GM21447 (cell line): ENCODE data around the gene PIGT.

Experiments used
- ATAC-seq: cut with Tn5 transposase; IDR thresholded peaks from one replicate; pipeline ENCODE4 v1.9.1; 2021; ENCODE audit not compliant: unreplicated experiment

Gene PIGT

GRCh38 chr20:45427236-45428149, 11.6 kb downstream of the PIGT start:
- ATAC-seq, result no peak

- no peak for ATAC-seq
Observed at GRCh38 chr20:45429618-45430017, 13.7 kb downstream of the PIGT start.

GRCh38 chr20:45432294-45432693, 16.4 kb downstream of the PIGT start:
- peak; percentile 80 for ATAC-seq

DNA sequence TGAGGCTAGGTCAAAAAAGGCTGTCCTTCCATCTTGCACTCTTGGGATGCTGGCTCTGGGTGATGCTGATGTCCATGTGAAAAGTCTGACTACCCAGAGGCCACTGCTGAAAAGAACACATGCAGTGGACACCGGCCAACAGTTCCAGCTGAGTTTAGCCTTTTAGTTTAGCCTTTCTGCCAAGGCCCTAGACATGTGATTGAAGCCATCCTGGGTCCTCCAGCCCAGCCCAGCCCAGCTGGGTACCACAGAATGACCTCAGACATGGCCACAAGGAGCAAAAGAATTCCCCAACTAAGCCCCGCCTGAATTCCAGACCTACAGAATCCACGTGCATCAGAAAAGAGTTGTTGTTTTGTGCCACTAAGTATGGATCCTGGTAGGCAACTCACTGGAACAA, 17.4 kb downstream of the PIGT start:
- no peak for ATAC-seq

DNA sequence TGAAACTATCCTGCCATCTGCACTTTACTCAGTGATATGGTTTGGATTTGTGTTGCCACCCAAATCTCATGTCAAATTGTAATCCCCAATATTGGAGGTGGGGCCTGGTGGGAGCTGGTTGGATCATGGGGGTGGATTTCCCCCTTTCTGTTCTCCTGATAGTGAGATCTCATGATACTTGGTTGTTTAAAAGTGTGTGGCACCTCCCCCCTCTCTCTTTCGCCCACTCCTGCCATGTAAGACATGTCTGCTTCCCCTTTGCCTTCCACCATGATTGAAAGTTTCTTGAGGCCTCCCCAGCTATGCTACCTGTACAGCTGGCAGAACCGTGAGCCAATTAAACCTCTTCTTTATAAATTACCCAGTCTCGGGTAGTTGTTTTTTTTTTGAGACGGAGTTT, 18.0 kb downstream of the PIGT start:
- ATAC-seq, result no peak

DNA sequence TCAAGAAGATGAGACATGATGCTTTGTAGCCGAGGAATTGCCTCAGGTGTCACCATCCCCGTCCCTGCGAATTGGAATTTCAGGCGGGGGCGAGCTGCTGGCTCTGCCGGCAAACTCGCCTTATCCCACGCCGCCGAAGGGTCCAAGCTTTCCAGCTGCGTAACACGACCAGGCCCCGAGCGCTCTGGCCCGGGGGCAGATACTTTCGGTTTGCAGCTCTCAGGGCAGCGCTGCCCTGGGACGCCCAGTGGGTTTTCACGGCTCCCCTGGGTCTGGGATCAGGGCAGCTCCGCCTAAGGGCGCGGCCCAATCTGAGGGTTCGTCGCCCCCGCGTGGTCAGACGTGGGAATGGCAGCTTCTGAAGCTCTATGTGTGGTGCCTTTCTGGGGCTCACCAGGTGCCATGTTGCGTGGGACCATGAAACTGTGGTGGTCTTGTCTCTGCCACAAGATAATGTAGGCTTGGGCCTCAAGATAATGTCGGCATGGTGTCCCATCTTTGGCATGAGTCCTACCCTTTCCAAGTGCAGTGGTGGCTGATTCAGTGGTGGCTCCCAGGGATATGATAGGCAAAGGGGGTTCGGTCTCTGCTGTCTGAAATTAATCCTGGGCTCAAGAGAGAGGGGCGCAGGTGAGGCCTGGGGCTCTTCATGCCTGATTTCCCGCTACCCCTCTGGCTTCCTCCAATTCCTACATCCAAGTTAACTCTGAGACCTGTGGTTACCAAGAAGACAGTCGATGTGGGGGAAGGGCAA, 21.0 kb downstream of the PIGT start:
- ATAC-seq, result peak; percentile 61

DNA sequence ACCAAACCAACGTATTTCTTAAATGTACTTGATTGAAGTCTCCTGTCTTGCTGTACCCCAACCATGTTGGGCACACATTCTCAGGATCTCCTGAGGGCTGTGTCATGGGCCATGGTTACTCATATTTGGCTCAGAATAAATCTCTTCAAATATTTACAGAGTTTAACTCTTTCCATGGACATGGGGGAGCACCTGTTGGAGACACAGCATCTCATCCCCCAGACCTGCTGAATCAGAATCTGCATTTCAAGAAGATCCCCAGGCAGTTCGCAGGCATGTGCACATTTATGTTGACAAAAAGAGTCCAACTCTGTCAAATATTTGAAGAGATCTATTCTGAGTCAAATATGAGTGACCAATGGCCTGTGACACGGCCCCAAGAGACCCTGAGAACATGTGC, 24.5 kb downstream of the PIGT start:
- ATAC-seq, result no peak

DNA sequence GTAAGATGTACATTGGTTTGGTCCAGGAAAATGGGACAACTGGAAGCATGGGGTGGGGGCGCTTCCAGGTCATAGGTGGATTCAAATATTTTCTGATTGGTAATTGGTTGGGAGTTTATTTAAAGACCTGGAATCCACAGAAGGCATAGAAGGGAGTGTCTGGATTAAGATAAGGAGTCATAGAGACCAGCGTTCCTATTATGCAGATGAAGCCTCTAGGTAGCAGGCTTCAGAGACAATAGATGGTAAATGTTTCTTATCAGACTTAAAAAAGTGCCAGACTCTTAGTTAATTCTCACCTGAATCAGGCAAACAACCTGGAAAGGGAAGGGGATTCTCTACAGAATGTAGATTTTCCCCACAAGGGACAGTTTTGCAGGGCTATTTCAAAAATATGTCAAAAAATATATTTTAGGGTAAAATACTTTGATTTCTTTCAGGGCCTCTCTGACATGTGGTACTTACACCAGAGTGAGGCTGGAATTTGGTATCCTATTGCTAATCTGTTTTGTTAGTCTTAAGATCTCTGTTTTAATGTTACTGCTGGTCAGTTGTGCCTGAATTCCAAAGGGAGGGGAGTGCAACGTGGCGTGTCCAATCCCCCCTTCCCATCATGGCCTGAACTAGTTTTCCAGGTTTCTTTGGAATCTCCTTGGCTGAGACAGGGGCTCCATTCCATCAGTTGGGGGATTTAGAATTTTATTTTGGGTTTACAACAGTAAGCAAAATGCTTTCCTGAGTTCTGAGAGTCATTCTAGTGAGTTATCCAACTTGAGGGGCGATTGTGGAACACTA, 25.1 kb downstream of the PIGT start:
- ATAC-seq, result no peak

DNA sequence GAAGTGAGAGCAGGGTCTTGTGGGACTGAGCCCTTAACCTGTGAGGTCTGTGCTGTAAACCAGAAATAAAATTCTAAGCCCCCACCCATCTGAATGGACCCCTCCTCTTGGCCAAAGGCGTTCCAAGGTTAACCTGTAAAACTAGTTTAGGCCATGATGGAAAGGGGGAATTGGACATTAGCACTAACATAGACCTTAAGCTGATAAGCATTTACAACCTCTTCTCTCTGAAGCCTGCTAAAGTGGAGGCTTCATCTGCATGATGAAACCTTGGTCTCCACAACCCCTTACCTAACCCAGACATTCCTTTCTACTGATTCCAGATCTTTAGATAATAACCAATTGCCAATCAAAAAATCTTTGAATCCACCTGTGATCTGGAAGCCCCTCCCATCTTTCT, 25.8 kb downstream of the PIGT start:
- ATAC-seq, result no peak

- ATAC-seq, result no peak
Observed at GRCh38 chr20:45444050-45444449, 28.1 kb downstream of the PIGT start.

DNA sequence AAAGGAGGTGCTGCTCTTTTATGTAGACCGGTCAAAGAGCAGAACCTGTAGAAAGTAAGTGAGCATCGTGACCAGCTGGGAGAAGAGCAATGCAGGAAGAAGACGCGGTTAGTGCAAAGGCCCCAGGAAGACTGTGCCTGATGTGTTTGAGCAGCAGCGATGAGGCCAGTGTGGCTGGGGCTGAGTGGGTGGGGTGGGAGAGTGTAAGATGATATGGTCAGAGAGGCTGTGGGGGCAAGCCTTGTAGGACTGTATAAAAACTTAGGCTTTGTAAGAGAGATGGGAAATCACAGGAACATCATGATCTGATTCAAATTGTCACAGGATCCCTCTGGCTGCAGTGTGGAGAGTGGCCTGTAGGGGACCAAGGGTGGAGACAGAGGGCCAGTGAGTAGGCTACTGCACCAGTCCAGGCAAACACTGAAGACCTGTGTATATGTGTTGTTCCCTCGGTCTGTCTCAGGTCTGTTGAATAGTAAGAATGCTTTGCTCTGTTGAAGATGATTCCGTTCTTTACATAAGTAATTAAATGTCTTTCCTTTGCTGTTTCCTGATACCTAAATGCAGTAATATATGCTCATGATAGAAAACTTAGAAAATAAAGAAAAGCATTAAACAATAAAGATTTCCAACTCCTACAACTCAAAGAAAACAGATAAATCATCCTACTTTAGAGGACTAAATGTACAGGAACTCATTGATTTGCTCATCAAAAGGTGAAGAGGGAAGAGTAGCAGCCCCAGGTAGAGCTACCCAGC, 30.0 kb downstream of the PIGT start:
- ATAC-seq, result no peak

DNA sequence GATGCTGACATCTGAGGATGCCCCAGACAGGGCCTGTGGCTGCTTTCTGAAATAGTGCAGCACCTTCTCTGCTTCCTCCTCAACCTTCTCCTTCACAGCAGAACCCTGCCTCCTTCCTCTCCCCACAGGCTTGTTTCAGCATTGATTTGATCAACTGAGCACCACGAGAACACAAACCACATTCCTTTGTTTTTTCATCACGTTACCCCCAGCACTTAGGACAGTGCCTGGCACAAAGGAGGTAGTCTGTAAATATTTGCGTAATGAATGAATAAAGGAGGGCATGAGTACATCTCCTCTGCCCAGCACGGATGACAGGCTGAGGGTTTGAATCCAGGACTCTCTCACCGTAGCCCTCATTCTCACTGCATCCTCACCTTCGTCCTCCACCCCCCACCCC, 32.3 kb downstream of the PIGT start:
- ATAC-seq, result no peak

DNA sequence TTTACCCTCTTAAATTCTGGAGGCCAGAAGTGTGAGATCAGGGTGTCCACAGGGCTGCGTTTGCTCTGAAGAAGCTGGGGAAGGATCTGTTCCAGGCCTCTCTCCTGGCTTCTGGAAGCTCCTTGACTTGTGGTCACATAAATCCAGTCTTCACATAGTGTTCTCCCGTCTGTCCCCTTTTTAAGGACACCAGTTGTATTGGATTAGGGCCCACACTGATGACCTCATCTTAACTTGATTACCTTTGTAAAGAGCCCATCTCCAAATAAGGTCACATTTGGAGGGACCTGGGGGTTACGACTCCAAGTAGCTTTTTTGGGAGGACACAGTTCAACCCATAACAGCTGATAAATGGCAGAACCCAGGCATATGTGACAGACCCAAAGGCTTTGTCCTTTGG, 33.6 kb downstream of the PIGT start:
- ATAC-seq, result no peak

DNA sequence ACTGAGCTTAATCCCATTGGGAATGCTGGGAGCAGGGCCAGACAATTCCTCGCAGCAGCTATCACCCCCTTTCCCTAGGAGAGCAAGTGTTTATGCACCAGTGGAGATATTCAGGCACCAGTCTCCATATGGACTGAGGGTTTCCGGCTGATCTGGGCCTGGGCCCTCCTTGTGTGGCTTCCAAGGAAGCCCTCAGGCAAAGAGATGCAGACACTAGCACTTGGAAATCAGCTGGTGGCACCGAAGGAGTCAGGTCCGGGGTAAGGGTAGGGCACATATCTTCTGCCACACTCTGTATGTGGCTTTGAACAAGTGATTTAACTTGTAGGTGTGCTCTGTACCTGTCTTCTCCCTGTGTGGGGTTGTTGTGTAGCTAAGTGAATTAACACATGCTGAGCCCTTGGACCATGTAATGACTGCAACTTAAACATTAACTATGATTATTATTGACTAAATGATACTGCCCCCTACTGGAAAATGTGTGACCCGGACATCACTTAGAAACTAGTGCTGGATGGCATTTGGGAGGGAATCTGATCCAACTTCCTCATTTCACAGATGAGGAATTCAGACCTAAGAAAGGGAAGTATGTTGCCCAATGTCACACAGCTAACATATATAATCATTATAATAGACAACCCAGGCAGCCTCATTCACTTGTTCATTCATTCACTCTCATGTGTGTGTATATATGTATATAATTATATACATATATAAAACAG, 34.3 kb downstream of the PIGT start:
- no peak for ATAC-seq

DNA sequence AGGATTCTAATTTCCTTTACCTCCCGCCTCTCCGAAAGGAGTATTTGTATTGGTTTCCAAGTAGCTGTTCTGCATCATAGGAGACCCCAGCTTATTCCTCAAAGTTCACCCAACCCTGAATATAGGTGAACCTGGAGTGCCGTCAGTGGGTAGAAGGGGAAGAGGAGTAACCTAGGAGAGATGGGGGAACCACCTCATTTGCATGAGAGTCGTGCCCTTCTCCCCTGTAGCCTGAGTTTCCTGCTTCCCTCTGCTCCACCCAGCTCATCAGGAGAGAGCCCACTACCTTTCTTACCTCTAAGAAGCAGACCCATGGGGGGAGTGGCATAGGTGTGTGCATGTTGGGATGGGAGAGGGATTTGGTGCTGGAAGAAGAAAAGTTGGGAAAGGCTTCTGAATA, 36.3 kb downstream of the PIGT start:
- ATAC-seq, result no peak

- ATAC-seq, result no peak
Observed at GRCh38 chr20:45452772-45453691, 37.1 kb downstream of the PIGT start.

DNA sequence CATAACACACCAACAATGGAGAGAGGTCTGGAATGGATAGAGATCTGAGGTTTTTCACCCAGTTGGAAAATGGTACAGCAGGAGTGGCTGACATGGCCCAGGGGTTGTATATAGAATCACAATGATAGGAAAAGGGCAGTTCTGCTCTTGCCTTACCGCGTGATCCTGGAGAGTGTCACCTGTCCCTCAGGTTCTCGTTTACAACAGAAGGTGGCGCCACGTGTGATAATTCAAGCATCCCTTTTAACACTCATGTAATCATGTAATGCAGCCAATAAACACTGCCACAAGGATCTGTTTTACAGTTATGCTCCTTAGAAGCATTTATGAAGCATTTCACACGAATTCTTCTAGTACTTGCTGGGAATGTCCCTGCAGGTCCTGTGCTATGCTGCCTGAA, 40.7 kb downstream of the PIGT start:
- no peak for ATAC-seq

- ATAC-seq, result no peak
Observed at GRCh38 chr20:45459606-45460005, 43.7 kb downstream of the PIGT start.

GRCh38 chr20:45461225-45461624, 45.3 kb downstream of the PIGT start:
- ATAC-seq, result no peak
